ENCODE measurements around the gene CD8B. TPM values are rescaled to one million over a fixed set of nuclear protein-coding genes. Genes with fewer than 3 reads are reported as not detected.

CD8B gene
- total RNA-seq, 1 donor from 2014 or later = 2.5 TPM

GRCh38 chr2:86825693-86826381, 35.8 kb downstream of the CD8B start:
- H3K4me3 ChIP-seq (ENCODE audit: low read depth, low read length) = no peak overlapping the region
- TF ChIP-seq, protein P1, sequence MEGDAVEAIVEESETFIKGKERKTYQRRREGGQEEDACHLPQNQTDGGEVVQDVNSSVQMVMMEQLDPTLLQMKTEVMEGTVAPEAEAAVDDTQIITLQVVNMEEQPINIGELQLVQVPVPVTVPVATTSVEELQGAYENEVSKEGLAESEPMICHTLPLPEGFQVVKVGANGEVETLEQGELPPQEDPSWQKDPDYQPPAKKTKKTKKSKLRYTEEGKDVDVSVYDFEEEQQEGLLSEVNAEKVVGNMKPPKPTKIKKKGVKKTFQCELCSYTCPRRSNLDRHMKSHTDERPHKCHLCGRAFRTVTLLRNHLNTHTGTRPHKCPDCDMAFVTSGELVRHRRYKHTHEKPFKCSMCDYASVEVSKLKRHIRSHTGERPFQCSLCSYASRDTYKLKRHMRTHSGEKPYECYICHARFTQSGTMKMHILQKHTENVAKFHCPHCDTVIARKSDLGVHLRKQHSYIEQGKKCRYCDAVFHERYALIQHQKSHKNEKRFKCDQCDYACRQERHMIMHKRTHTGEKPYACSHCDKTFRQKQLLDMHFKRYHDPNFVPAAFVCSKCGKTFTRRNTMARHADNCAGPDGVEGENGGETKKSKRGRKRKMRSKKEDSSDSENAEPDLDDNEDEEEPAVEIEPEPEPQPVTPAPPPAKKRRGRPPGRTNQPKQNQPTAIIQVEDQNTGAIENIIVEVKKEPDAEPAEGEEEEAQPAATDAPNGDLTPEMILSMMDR (conservative IDR thresholded peaks at IDR 0.05; ENCODE audit: low read depth, low read length) = no peak

DNA sequence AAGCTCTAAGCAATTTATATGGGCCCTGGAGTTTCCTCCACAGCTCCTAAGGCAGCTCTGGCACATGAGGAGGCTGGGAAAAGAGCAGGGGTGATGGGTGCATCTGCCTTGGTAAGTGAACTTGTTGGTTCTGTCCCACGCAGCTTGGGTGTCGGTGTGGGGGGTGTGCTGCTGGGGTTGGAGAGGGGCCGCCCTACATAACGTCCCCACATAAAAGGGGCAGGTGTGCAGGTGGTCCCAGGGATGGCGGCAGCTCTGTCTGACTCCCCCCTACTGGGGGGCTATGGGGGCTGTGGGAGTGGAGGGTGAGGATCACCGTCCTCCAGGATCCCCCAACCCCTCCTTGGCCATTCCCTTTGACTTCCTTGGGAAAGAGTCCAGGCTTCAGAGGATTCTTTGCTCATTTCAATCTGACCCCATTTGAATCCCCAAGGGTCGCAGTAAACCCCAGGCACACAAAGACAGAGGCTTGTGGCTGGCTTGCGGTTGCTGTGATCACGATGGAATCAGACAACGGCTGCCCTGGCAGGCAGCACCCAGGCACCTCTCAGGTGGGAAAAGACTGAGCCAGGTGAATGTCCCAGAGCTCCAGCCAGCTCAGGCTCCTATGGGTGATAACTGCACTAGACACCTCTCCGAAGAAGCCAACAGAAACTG, 36.5 kb downstream of the CD8B start:
- no peak overlapping the region for H3K4me3 ChIP-seq (ENCODE audit: low read depth, low read length)
- DNase-seq (ENCODE audit: low read depth) = no peak
- TF ChIP-seq, protein P1 (conservative IDR thresholded peaks at IDR 0.05; ENCODE audit: low read depth, low read length) = no peak

More at GRCh38 chr2:86825693-86826381, 35.8 kb downstream of the CD8B start:
- DNase-seq (ENCODE audit: low read depth) = no peak

- DNase-seq (ENCODE audit: low read depth) = no peak
- H3K4me3 ChIP-seq (ENCODE audit: low read depth, low read length) = no peak overlapping the region
- TF ChIP-seq, protein P1 (conservative IDR thresholded peaks at IDR 0.05; ENCODE audit: low read depth, low read length) = no peak
Observed at GRCh38 chr2:86822668-86823345, 38.9 kb downstream of the CD8B start.

GRCh38 chr2:86821842-86822241, 39.8 kb downstream of the CD8B start:
- H3K4me3 ChIP-seq (ENCODE audit: low read depth, low read length) = no peak overlapping the region
- DNase-seq (ENCODE audit: low read depth) = no peak
- TF ChIP-seq, protein P1 (conservative IDR thresholded peaks at IDR 0.05; ENCODE audit: low read depth, low read length) = no peak

- H3K4me3 ChIP-seq (ENCODE audit: low read depth, low read length) = no peak overlapping the region
- DNase-seq (ENCODE audit: low read depth) = no peak
- TF ChIP-seq, protein P1 (conservative IDR thresholded peaks at IDR 0.05; ENCODE audit: low read depth, low read length) = no peak
Observed at GRCh38 chr2:86821306-86821705, 40.4 kb downstream of the CD8B start.

DNA sequence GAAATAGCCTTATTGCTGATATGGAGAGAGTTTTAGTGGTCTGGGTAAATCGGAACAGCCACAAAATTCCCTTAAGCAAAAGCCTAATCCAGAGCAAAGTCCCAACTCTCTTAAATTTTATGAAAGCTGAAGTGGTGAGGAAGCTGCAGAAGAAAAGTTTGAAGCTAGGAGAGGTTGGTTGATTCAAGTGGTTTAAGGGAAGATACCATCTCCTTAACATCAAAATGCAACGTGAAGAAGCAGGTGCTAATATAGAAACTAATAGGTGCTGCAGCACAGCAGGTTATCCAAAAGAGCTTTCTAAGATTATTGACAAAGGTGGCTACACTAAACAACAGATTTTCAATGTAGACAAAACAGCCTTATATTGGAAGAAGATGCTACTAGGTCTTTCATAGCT, 42.7 kb downstream of the CD8B start:
- H3K4me3 ChIP-seq (ENCODE audit: low read depth, low read length) = no peak overlapping the region
- TF ChIP-seq, protein P1 (conservative IDR thresholded peaks at IDR 0.05; ENCODE audit: low read depth, low read length) = no peak
- no peak for DNase-seq (ENCODE audit: low read depth)

All from epithelial cell of proximal tubule (primary cell).